ENCODE measurements around the gene SPRN.
A peak's percentile ranks its signal among the peaks of the same experiment; 100 is the strongest.

Gene SPRN

GRCh38 chr10:133411523-133412380, 12.7 kb downstream of the SPRN start:
- H2BK15ac ChIP-seq (replicated peaks; ENCODE audit: low read depth) = no peak overlapping the region
- no peak overlapping the region for H4K5ac ChIP-seq (ENCODE audit: low read length)
- H2AK5ac ChIP-seq (ENCODE audit: low read length) = no peak overlapping the region
- no peak overlapping the region for H3K56ac ChIP-seq (ENCODE audit: low read length)
- no peak overlapping the region for H3K4me2 ChIP-seq (ENCODE audit: low read length)
- no peak overlapping the region for H3K4ac ChIP-seq (ENCODE audit: low read depth, low read length)
- no peak for DNase-seq
- no peaks in the 10 kb centered on the region for H3K36me3 ChIP-seq (ENCODE audit: control insufficient read depth, insufficient read depth, low read length)
- no peak overlapping the region for H3K9ac ChIP-seq (ENCODE audit: low read length)
- WGBS (ENCODE audit: extremely low coverage, insufficient coverage, low lambda C conversion rate) = no CpG with 5 or more reads among the region's 7 CpGs
- H3K23ac ChIP-seq (ENCODE audit: low read length) = no peak overlapping the region
- no peak overlapping the region for H3K18ac ChIP-seq (ENCODE audit: low read length)
- H2BK5ac ChIP-seq (ENCODE audit: low read length) = no peak overlapping the region
- no peak overlapping the region for H3K4me3 ChIP-seq (ENCODE audit: low read length)
- peaks cover 5% of the 10 kb centered on the region for H3K79me1 ChIP-seq (ENCODE audit: low read length)
- H3K27me3 ChIP-seq (ENCODE audit: insufficient read depth, low read length, poor library complexity) = no peaks in the 10 kb centered on the region
- H3K4me1 ChIP-seq (ENCODE audit: control insufficient read depth, low read depth, low read length) = no peaks in the 10 kb centered on the region
- no peak overlapping the region for H2BK120ac ChIP-seq (ENCODE audit: low read depth, low read length)
- H4K8ac ChIP-seq (ENCODE audit: low read depth, low read length) = no peak overlapping the region
- no peak overlapping the region for H3K27ac ChIP-seq (ENCODE audit: low read depth, low read length)
- peaks cover 11% of the 10 kb centered on the region for H3K79me2 ChIP-seq (ENCODE audit: control insufficient read depth, insufficient read depth, low read length)

GRCh38 chr10:133405844-133406527, 18.4 kb downstream of the SPRN start:
- Histone ChIP-seq H4K8ac (ENCODE audit: low read depth, low read length) (no peak overlapping the region), H3K9ac (ENCODE audit: low read length) (no peak overlapping the region), H3K23ac (ENCODE audit: low read length) (no peak overlapping the region), H3K4me1 (ENCODE audit: control insufficient read depth, low read depth, low read length) (no peaks in the 10 kb centered on the region), H3K79me1 (ENCODE audit: low read length) (peaks cover 2% of the 10 kb centered on the region), H2BK120ac (ENCODE audit: low read depth, low read length) (no peak overlapping the region), H4K5ac (ENCODE audit: low read length) (no peak overlapping the region), H2AK5ac (ENCODE audit: low read length) (no peak overlapping the region), H2BK5ac (ENCODE audit: low read length) (no peak overlapping the region), H3K27me3 (ENCODE audit: insufficient read depth, low read length, poor library complexity) (no peaks in the 10 kb centered on the region), H3K36me3 (ENCODE audit: control insufficient read depth, insufficient read depth, low read length) (peaks cover 4% of the 10 kb centered on the region), H3K56ac (ENCODE audit: low read length) (no peak overlapping the region), H2BK15ac (replicated peaks; ENCODE audit: low read depth) (no peak overlapping the region), H3K4ac (ENCODE audit: low read depth, low read length) (no peak overlapping the region), H3K4me2 (ENCODE audit: low read length) (no peak overlapping the region), H3K79me2 (ENCODE audit: control insufficient read depth, insufficient read depth, low read length) (peaks cover 12% of the 10 kb centered on the region), H3K18ac (ENCODE audit: low read length) (no peak overlapping the region), H3K27ac (ENCODE audit: low read depth, low read length) (no peak overlapping the region), H3K4me3 (ENCODE audit: low read length) (no peak overlapping the region)
- DNase-seq = no peak
- no CpG with 5 or more reads among the region's 8 CpGs for WGBS (ENCODE audit: extremely low coverage, insufficient coverage, low lambda C conversion rate)

DNA sequence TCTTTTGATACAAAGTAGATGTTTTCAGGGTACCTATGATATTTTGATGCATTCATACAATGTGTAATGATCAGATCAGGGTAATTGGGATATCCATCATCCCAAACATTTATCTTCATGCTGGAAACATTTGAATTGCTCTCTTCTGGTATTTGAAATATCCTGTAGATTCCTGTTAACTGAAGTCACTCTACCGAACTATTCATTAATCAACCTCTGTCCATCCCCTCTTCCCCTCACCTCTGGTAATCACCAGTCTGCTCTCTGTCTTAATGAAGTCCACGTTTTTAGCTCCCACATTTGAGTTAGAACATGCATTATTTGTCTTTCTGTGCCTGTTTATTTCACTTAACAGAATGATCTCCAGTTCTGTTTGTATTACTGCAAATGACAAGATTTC, 19.2 kb downstream of the SPRN start:
- H4K8ac ChIP-seq (ENCODE audit: low read depth, low read length) = no peak overlapping the region
- DNase-seq = no peak
- H3K79me1 ChIP-seq (ENCODE audit: low read length) = peaks cover 2% of the 10 kb centered on the region
- H2BK15ac ChIP-seq (replicated peaks; ENCODE audit: low read depth) = no peak overlapping the region
- H3K27ac ChIP-seq (ENCODE audit: low read depth, low read length) = no peak overlapping the region
- H3K9ac ChIP-seq (ENCODE audit: low read length) = no peak overlapping the region
- no peak overlapping the region for H3K4ac ChIP-seq (ENCODE audit: low read depth, low read length)
- peaks cover 12% of the 10 kb centered on the region for H3K79me2 ChIP-seq (ENCODE audit: control insufficient read depth, insufficient read depth, low read length)
- no peak overlapping the region for H3K56ac ChIP-seq (ENCODE audit: low read length)
- H2AK5ac ChIP-seq (ENCODE audit: low read length) = no peak overlapping the region
- H3K27me3 ChIP-seq (ENCODE audit: insufficient read depth, low read length, poor library complexity) = no peaks in the 10 kb centered on the region
- H4K5ac ChIP-seq (ENCODE audit: low read length) = no peak overlapping the region
- H3K18ac ChIP-seq (ENCODE audit: low read length) = no peak overlapping the region
- peaks cover 4% of the 10 kb centered on the region for H3K36me3 ChIP-seq (ENCODE audit: control insufficient read depth, insufficient read depth, low read length)
- H2BK120ac ChIP-seq (ENCODE audit: low read depth, low read length) = no peak overlapping the region
- H3K4me3 ChIP-seq (ENCODE audit: low read length) = no peak overlapping the region
- no CpG with 5 or more reads among the region's 2 CpGs for WGBS (ENCODE audit: extremely low coverage, insufficient coverage, low lambda C conversion rate)
- H3K23ac ChIP-seq (ENCODE audit: low read length) = no peak overlapping the region
- no peak overlapping the region for H3K4me2 ChIP-seq (ENCODE audit: low read length)
- no peaks in the 10 kb centered on the region for H3K4me1 ChIP-seq (ENCODE audit: control insufficient read depth, low read depth, low read length)
- H2BK5ac ChIP-seq (ENCODE audit: low read length) = no peak overlapping the region

GRCh38 chr10:133403784-133404183, 20.6 kb downstream of the SPRN start:
- H3K4me2 ChIP-seq (ENCODE audit: low read length) = no peak overlapping the region
- DNase-seq = no peak
- no CpG with 5 or more reads among the region's 5 CpGs for WGBS (ENCODE audit: extremely low coverage, insufficient coverage, low lambda C conversion rate)
- H3K4me3 ChIP-seq (ENCODE audit: low read length) = no peak overlapping the region
- no peak overlapping the region for H3K4ac ChIP-seq (ENCODE audit: low read depth, low read length)
- H3K27me3 ChIP-seq (ENCODE audit: insufficient read depth, low read length, poor library complexity) = no peaks in the 10 kb centered on the region
- no peak overlapping the region for H3K9ac ChIP-seq (ENCODE audit: low read length)
- peaks cover 7% of the 10 kb centered on the region for H3K36me3 ChIP-seq (ENCODE audit: control insufficient read depth, insufficient read depth, low read length)
- H3K79me2 ChIP-seq (ENCODE audit: control insufficient read depth, insufficient read depth, low read length) = peaks cover 10% of the 10 kb centered on the region
- H3K18ac ChIP-seq (ENCODE audit: low read length) = no peak overlapping the region
- no peak overlapping the region for H2BK5ac ChIP-seq (ENCODE audit: low read length)
- no peak overlapping the region for H4K8ac ChIP-seq (ENCODE audit: low read depth, low read length)
- no peak overlapping the region for H3K56ac ChIP-seq (ENCODE audit: low read length)
- no peak overlapping the region for H2BK15ac ChIP-seq (replicated peaks; ENCODE audit: low read depth)
- no peaks in the 10 kb centered on the region for H3K4me1 ChIP-seq (ENCODE audit: control insufficient read depth, low read depth, low read length)
- no peaks in the 10 kb centered on the region for H3K79me1 ChIP-seq (ENCODE audit: low read length)
- no peak overlapping the region for H4K5ac ChIP-seq (ENCODE audit: low read length)
- H2AK5ac ChIP-seq (ENCODE audit: low read length) = no peak overlapping the region
- no peak overlapping the region for H2BK120ac ChIP-seq (ENCODE audit: low read depth, low read length)
- no peak overlapping the region for H3K27ac ChIP-seq (ENCODE audit: low read depth, low read length)
- H3K23ac ChIP-seq (ENCODE audit: low read length) = no peak overlapping the region

- H4K5ac ChIP-seq (ENCODE audit: low read length) = no peak overlapping the region
- peaks cover 2% of the 10 kb centered on the region for H3K79me1 ChIP-seq (ENCODE audit: low read length)
- no peak overlapping the region for H3K56ac ChIP-seq (ENCODE audit: low read length)
- H3K79me2 ChIP-seq (ENCODE audit: control insufficient read depth, insufficient read depth, low read length) = peaks cover 7% of the 10 kb centered on the region
- H3K4me3 ChIP-seq (ENCODE audit: low read length) = no peak overlapping the region
- H3K18ac ChIP-seq (ENCODE audit: low read length) = no peak overlapping the region
- H2AK5ac ChIP-seq (ENCODE audit: low read length) = no peak overlapping the region
- H3K9ac ChIP-seq (ENCODE audit: low read length) = no peak overlapping the region
- no peaks in the 10 kb centered on the region for H3K27me3 ChIP-seq (ENCODE audit: insufficient read depth, low read length, poor library complexity)
- H3K4me1 ChIP-seq (ENCODE audit: control insufficient read depth, low read depth, low read length) = no peaks in the 10 kb centered on the region
- no peak overlapping the region for H2BK120ac ChIP-seq (ENCODE audit: low read depth, low read length)
- no CpG with 5 or more reads among the region's 16 CpGs for WGBS (ENCODE audit: extremely low coverage, insufficient coverage, low lambda C conversion rate)
- peaks cover 11% of the 10 kb centered on the region for H3K36me3 ChIP-seq (ENCODE audit: control insufficient read depth, insufficient read depth, low read length)
- H3K4ac ChIP-seq (ENCODE audit: low read depth, low read length) = no peak overlapping the region
- H2BK15ac ChIP-seq (replicated peaks; ENCODE audit: low read depth) = no peak overlapping the region
- no peak overlapping the region for H3K23ac ChIP-seq (ENCODE audit: low read length)
- no peak overlapping the region for H3K27ac ChIP-seq (ENCODE audit: low read depth, low read length)
- H2BK5ac ChIP-seq (ENCODE audit: low read length) = no peak overlapping the region
- peak; percentile 74 for DNase-seq
- H3K4me2 ChIP-seq (ENCODE audit: low read length) = no peak overlapping the region
- H4K8ac ChIP-seq (ENCODE audit: low read depth, low read length) = no peak overlapping the region
Observed at GRCh38 chr10:133403359-133403758, 21.1 kb downstream of the SPRN start.

All from mesendoderm (in vitro differentiated cells).